ENCODE measurements around the gene ICOS.

GRCh38 chr2:203887677-203888076 is 48.9 kb upstream of the ICOS start:
- TF ChIP-seq CTCF (conservative IDR thresholded peaks at IDR 0.05 in 1 of 2, IDR thresholded peaks at IDR 0.05 in 1 of 2; ENCODE audit: low read depth in 1 of 2, low read length in 2 of 2) (no peak), EZH2 (IDR thresholded peaks at IDR 0.05; ENCODE audit: low read length, missing control alignments) (no peak)

All from fibroblast of lung (primary cell).